Heart left ventricle (tissue), 16 donors: Measurements from ENCODE around the gene ABCB1. TPM values are rescaled to one million over a fixed set of nuclear protein-coding genes. Genes with fewer than 3 reads are reported as not detected.

ENCODE experiments used
- ATAC-seq, 4 donors: fragments of 200-7000 bp; cut with Tn5 transposase; one replicate each; pipeline ENCODE4 v1.9.1; 2020 to 2022; ENCODE audit warnings: moderate library complexity in 4 of 4, mild to moderate bottlenecking in 3 of 4, moderate number of reproducible peaks in 1 of 4
- DNase-seq, 5 donors: peaks; one replicate each; pipeline ENCODE4 v3.0.0-alpha.2; 2020
- H3K27ac ChIP-seq, 12 donors: fragments of 200-600 bp; sonication (generic) in 4 of 12; one replicate each; pipeline versions ENCODE4 v1.5.0 to v1.8.0; 2016 to 2022; ENCODE audit warnings: mild to moderate bottlenecking in 2 of 12
- H3K27me3 ChIP-seq, 9 donors: fragments of 200-600 bp; sonication (generic) in 2 of 9; one replicate each; pipeline versions ENCODE4 v1.5.1 to v1.8.0; 2016 to 2022; ENCODE audit warnings: mild to moderate bottlenecking in 3 of 9
- H3K36me3 ChIP-seq, 9 donors: fragments of 200-600 bp; sonication (generic) in 2 of 9; one replicate each; pipeline versions ENCODE4 v1.5.0 to v1.8.0; 2018 to 2022; ENCODE audit warnings: mild to moderate bottlenecking in 2 of 9
- H3K4me1 ChIP-seq, 12 donors: fragments of 200-600 bp; sonication (generic) in 4 of 12; one replicate each; pipeline versions ENCODE4 v1.5.0 to v1.8.0; 2016 to 2022; ENCODE audit warnings: mild to moderate bottlenecking in 3 of 12
- H3K4me3 ChIP-seq, 12 donors: fragments of 200-600 bp; sonication (generic) in 4 of 12; one replicate each; pipeline versions ENCODE4 v1.5.0 to v1.8.0; 2017 to 2022; ENCODE audit warnings: mild to moderate bottlenecking in 9 of 12, moderate library complexity in 4 of 12
- H3K9me3 ChIP-seq, 12 donors: fragments of 200-600 bp; sonication (generic) in 4 of 12; one replicate each; pipeline versions ENCODE4 v1.5.0 to v1.8.0; 2016 to 2022; ENCODE audit warnings: mild to moderate bottlenecking in 1 of 12
- POLR2A ChIP-seq, 2 donors: fragments of 450-650 bp; IDR thresholded peaks; one replicate each; pipeline ENCODE4 v1.6.1; 2017; ENCODE audit warnings: antibody characterized with exemption in 2 of 2, mild to moderate bottlenecking in 2 of 2, moderate library complexity in 2 of 2
- WGBS, 4 donors: extraction: QIAGEN DNeasy Blood & Tissue Kit in 2 of 4; methylation state at CpG; one replicate each; pipeline versions ENCODE4 v1.1.5 to v1.1.7; 2013 to 2018; 5-methylcytosine and 5-hydroxymethylcytosine counted together
- intact Hi-C, 10 donors: fragments of 100-400 bp; cut with DNase I; formaldehyde crosslinking; loops; one replicate each; pipeline versions ENCODE4 v1.11.1 to v1.14.2; 2022
- polyA plus RNA-seq, 2 donors: library from polyadenylated mRNA; stranded (reverse); fragments of 200-250 nt; gene quantifications; one replicate each; pipeline ENCODE4 v1.2.3, GENCODE V29; 2013
- total RNA-seq, 9 donors: library from RNA; depleted of rRNA in 2 of 9; stranded (reverse); fragments of >200 nt in 2 of 9; fragmentation: NEBNext Ultra II Directional in 3 of 9; extraction: Animal tissue kit (Norgen Biotek cat#: 25700) in 3 of 9; gene quantifications; one replicate each; pipeline versions ENCODE4 v1.1.0 to v1.2.4, GENCODE V29; 2016 to 2023
- TF ChIP-seq, protein P1 (sequence below), 12 donors: fragments of 200-600 bp; sonication (generic) in 4 of 12; IDR thresholded peaks; one replicate each; pipeline versions ENCODE4 v1.5.0 to v1.8.0; 2018 to 2022; ENCODE audit warnings: antibody characterized with exemption in 12 of 12, mild to moderate bottlenecking in 5 of 12
- donor health status: ischemic (EF 13 %, LVEDD 7.1; RV severe dilation, severe dysfunction).
- donor health status: healthy with polysubstance abuse.
- donor health status: DM: no; HTN: yes; CAD: no.
- donor health status: DM: no; HTN: no; CAD: no.
- donor health status: ischemic (EF 25% LVEDD 6.9; RV normal size, moderate dysfunction).
- donor health status: ischemic (EF 25% LVEDD 5.7; RV mildly dilated, moderate dysfunction).
- donor health status: healthy.
- donor health status: DM: yes; HTN: yes; CAD: no.
- donor health status: ischemic (EF 35%, LVEDD 5.7; RV mildly dilated, moderate dysfunction).
- donor health status: nonischemic (EF 11% LVEDD 7.7; RV severe dilation, severe dysfunction).
- donor health status: DM: yes; HTN: yes; CAD: no.
- donor health status: PGD.
- donor health status: ischemic (EF 29% LVEDD 5.4; RV normal size, mild dysfunction).
- donor health status: nonischemic (EF 23%, LVEDD 6.1; RV moderate dilation, normal function).

The ABCB1 gene
- total and polyA plus RNA-seq, 11 donors: 0.82 to 9.2 (median 6.1) TPM

GRCh38 chr7:87538052-87538451, 62.6 kb downstream of the ABCB1 start:
- no peaks in the 10 kb centered on the region for H3K9me3 ChIP-seq
- ATAC-seq (no peak), DNase-seq (no peak)
- H3K36me3 ChIP-seq: no peaks in the 10 kb centered on the region
- no peak overlapping the region for H3K27ac ChIP-seq
- intact Hi-C loops: no loop called here
- H3K27me3 ChIP-seq: no peaks in the 10 kb centered on the region
- no peak overlapping the region for H3K4me3 ChIP-seq
- 60 to 70% (median 64%) methylated on average over 1 of the region's 1 CpG for WGBS, 4 donors
- H3K4me1 ChIP-seq: no peaks in the 10 kb centered on the region
- TF ChIP-seq, protein P1, sequence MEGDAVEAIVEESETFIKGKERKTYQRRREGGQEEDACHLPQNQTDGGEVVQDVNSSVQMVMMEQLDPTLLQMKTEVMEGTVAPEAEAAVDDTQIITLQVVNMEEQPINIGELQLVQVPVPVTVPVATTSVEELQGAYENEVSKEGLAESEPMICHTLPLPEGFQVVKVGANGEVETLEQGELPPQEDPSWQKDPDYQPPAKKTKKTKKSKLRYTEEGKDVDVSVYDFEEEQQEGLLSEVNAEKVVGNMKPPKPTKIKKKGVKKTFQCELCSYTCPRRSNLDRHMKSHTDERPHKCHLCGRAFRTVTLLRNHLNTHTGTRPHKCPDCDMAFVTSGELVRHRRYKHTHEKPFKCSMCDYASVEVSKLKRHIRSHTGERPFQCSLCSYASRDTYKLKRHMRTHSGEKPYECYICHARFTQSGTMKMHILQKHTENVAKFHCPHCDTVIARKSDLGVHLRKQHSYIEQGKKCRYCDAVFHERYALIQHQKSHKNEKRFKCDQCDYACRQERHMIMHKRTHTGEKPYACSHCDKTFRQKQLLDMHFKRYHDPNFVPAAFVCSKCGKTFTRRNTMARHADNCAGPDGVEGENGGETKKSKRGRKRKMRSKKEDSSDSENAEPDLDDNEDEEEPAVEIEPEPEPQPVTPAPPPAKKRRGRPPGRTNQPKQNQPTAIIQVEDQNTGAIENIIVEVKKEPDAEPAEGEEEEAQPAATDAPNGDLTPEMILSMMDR (IDR thresholded peaks at IDR 0.05): no peak
- no peak for TF ChIP-seq POLR2A (IDR thresholded peaks at IDR 0.05)

- no peaks in the 10 kb centered on the region for H3K27me3 ChIP-seq
- no peak for ATAC-seq
- no peak overlapping the region for H3K27ac ChIP-seq
- intact Hi-C loops: no loop called here
- H3K4me3 ChIP-seq: no peak overlapping the region
- WGBS, 4 donors: 89 to 97% (median 94%) methylated on average over 2 of the region's 2 CpGs
- no peaks in the 10 kb centered on the region for H3K9me3 ChIP-seq
- H3K36me3 ChIP-seq: no peaks in the 10 kb centered on the region
- H3K4me1 ChIP-seq: no peaks in the 10 kb centered on the region
- DNase-seq: no peak
- TF ChIP-seq, protein P1 (IDR thresholded peaks at IDR 0.05): no peak
- no peak for TF ChIP-seq POLR2A (IDR thresholded peaks at IDR 0.05)
These were observed 66.6 kb downstream of the ABCB1 start for GRCh38 chr7:87534072-87534471.

GRCh38 chr7:87530126-87530525, 70.6 kb downstream of the ABCB1 start:
- TF ChIP-seq, protein P1 (IDR thresholded peaks at IDR 0.05): no peak
- no peak for TF ChIP-seq POLR2A (IDR thresholded peaks at IDR 0.05)
- DNase-seq: no peak
- Histone ChIP-seq H3K4me3 (no peak overlapping the region), H3K4me1 (no peaks in the 10 kb centered on the region), H3K27me3 (no peaks in the 10 kb centered on the region), H3K36me3 (no peaks in the 10 kb centered on the region), H3K9me3 (no peaks in the 10 kb centered on the region), H3K27ac (no peak overlapping the region)
- intact Hi-C loops: no loop called here
- no peak for ATAC-seq

DNA sequence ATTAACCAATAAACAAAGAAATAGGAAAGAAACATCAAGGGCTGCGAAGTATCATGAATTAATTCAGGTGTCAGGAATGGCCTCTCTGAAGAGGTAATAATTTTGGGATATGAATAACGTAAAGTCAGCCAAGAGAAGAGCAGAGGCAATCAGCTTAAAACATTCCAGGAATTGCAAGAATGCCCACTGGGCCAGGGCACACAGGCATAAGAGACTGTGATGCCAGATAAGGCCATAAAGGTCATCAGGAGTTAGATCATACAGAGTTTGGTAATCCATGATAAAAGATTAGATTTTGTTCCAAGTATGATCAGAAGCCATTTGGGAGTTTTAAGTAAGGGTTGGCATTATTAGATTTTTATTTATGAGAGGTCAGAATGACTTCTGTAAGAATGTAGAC, 72.0 kb downstream of the ABCB1 start:
- Histone ChIP-seq H3K27me3 (no peaks in the 10 kb centered on the region), H3K36me3 (no peaks in the 10 kb centered on the region), H3K27ac (no peak overlapping the region), H3K9me3 (no peaks in the 10 kb centered on the region), H3K4me1 (no peaks in the 10 kb centered on the region), H3K4me3 (no peak overlapping the region)
- 65 to 76% (median 70%) methylated on average over 2 of the region's 2 CpGs for WGBS, 4 donors
- DNase-seq (no peak), ATAC-seq (no peak)
- TF ChIP-seq, protein P1 (IDR thresholded peaks at IDR 0.05): no peak
- no peak for TF ChIP-seq POLR2A (IDR thresholded peaks at IDR 0.05)
- intact Hi-C loops: no loop called here
